ENCODE results near the gene PPP2R1B. TPM values are rescaled to one million over a fixed set of nuclear protein-coding genes. Genes with fewer than 3 reads are reported as not detected.
A peak's percentile ranks its signal among the peaks of the same experiment; 100 is the strongest.

PPP2R1B gene
- total RNA-seq, 1 donor from 2014 or later, result 37.9 TPM

DNA sequence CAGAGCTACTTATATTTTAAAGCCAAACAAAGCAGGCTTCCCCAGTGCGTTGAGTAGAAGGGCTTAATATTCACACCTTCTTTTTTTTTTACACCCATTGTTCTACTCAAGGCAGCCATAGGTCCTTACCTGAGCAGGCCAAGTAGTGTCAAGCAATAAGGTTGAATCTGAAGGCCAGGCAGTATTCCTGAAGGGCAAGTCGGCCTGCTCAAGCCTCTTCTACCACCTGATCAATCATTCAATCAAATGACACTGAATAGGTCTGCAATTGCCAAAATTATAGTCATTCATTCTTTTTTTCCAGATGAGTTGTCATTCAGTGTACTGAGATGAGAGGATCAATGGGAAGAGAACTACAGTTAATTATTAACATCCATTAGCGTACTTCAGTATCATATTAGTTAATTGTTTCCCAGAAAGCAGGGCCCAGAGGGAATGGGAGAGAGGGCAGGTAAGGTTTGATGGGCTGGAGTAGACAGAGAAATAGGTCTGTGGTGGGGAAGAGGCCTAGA lies 11.9 kb upstream of the PPP2R1B start:
- ChIA-PET POLR2A (interaction anchor here (1.4 to 3.5 kb wide), 2 partner anchors 12 to 176 kb away, joined by 3 to 29 read pairs; partner anchors contain the start of genes PPP2R1B and SIK2), CTCF (interaction anchor here (0.9 to 7.5 kb wide), 13 partner anchors 8 to 217 kb away, joined by 3 to 71 read pairs (median 11); partner anchors contain the start of genes ALG9, PPP2R1B and SIK2)
- Mint-ChIP-seq H3K36me3 (ENCODE audit: low read depth) (peaks cover 1% of the 10 kb centered on the region), H3K27ac (no peak overlapping the region), H3K4me1 (peaks cover 23% of the 10 kb centered on the region), H3K9me3 (no peaks in the 10 kb centered on the region), H3K4me3 (no peak overlapping the region), H3K27me3 (no peaks in the 10 kb centered on the region)
- ATAC-seq (ENCODE audit: low read depth), result no peak
- no peak for TF ChIP-seq CTCF (IDR thresholded peaks at IDR 0.05)
- intact Hi-C loops (cut with micrococcal nuclease), result loop anchor here (5.0 to 10.0 kb wide), 2 partner anchors 496 to 1343 kb away; no protein-coding TSS in a partner anchor
- no peak for DNase-seq

- H3K27ac Mint-ChIP-seq, result peak overlapping the region; percentile 72
- POLR2A ChIA-PET, result interaction anchor here (1.3 to 3.5 kb wide), 5 partner anchors 11 to 190 kb away, joined by 3 to 29 read pairs (median 4); partner anchors contain the start of genes PPP2R1B and SIK2
- H3K4me1 Mint-ChIP-seq, result peaks cover 23% of the 10 kb centered on the region
- DNase-seq, result no peak
- no peaks in the 10 kb centered on the region for H3K27me3 Mint-ChIP-seq
- no peaks in the 10 kb centered on the region for H3K36me3 Mint-ChIP-seq (ENCODE audit: low read depth)
- TF ChIP-seq CTCF (IDR thresholded peaks at IDR 0.05), result no peak
- ATAC-seq (ENCODE audit: low read depth), result peak; percentile 72
- intact Hi-C loops (cut with micrococcal nuclease), result loop anchor here (1.0 to 10.0 kb wide), 7 partner anchors 64 to 1343 kb away; partner anchors contain the start of gene SIK2
- CTCF ChIA-PET, result interaction anchor here (0.7 to 7.5 kb wide), 26 partner anchors 9 to 615 kb away, joined by 3 to 71 read pairs (median 6); partner anchors contain the start of genes ALG9, PPP2R1B and SIK2
- no peaks in the 10 kb centered on the region for H3K9me3 Mint-ChIP-seq
- H3K4me3 Mint-ChIP-seq, result peak overlapping the region; percentile 35
Measured at GRCh38 chr11:111777094-111778046, 11.2 kb upstream of the PPP2R1B start.

DNA sequence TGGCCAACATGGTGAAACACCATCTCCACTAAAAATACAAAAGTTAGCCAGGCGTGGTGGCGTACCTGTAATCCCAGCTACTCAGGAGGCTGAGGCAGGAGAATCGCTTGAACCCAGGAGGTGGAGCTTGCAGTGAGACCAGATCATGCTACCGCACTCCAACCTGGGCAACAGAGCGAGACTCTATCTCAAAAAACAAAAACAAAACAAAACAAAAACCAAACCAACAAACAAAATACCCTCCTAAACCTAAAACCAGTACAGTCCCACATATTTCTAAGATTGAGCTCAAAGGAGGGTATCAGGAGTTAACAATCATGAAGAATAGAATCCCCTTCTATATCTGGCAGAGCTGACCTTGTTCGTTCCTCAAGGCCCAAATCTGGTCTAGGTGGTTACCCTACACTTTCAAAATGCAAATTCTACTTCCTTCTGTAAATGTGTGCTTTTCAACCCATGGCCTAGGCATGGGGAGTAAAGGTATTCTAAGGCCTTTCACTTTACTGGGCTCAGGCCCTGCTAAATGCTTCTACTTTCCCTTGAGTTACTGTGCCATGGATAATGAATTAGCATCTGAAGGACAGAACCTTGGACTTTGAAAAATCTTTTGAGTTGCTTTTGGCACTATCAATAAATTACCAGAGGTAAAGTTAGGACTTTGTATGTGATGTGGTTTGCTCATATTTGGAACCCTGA lies 10.4 kb upstream of the PPP2R1B start:
- ATAC-seq (ENCODE audit: low read depth), result peak; percentile 96
- Mint-ChIP-seq H3K4me3 (peak overlapping the region; percentile 35), H3K36me3 (ENCODE audit: low read depth) (no peaks in the 10 kb centered on the region), H3K27ac (peak overlapping the region; percentile 72), H3K27me3 (no peaks in the 10 kb centered on the region), H3K4me1 (peaks cover 23% of the 10 kb centered on the region), H3K9me3 (no peaks in the 10 kb centered on the region)
- ChIA-PET CTCF (interaction anchor here (0.9 to 7.5 kb wide), 22 partner anchors 9 to 614 kb away, joined by 3 to 71 read pairs (median 8); partner anchors contain the start of genes PPP2R1B and SIK2), POLR2A (interaction anchor here (0.9 to 3.5 kb wide), 5 partner anchors 10 to 190 kb away, joined by 3 to 29 read pairs (median 4); partner anchors contain the start of genes ALG9 and PPP2R1B)
- intact Hi-C loops (cut with micrococcal nuclease), result loop anchor here (1.0 to 10.0 kb wide), 8 partner anchors 10 to 1342 kb away; partner anchors contain the start of genes PPP2R1B and SIK2
- TF ChIP-seq CTCF (IDR thresholded peaks at IDR 0.05), result no peak
- no peak for DNase-seq

GRCh38 chr11:111774955-111775710 lies 8.9 kb upstream of the PPP2R1B start:
- CTCF ChIA-PET, result interaction anchor here (2.9 to 7.5 kb wide), 5 partner anchors 9 to 208 kb away, joined by 22 to 71 read pairs (median 35); partner anchors contain the start of genes PPP2R1B and SIK2
- intact Hi-C loops (cut with micrococcal nuclease), result loop anchor here (5.0 to 10.0 kb wide), 2 partner anchors 493 to 1340 kb away; no protein-coding TSS in a partner anchor
- H3K36me3 Mint-ChIP-seq (ENCODE audit: low read depth), result no peaks in the 10 kb centered on the region
- no peaks in the 10 kb centered on the region for H3K27me3 Mint-ChIP-seq
- no peak overlapping the region for H3K4me3 Mint-ChIP-seq
- TF ChIP-seq CTCF (IDR thresholded peaks at IDR 0.05), result no peak
- H3K4me1 Mint-ChIP-seq, result peaks cover 23% of the 10 kb centered on the region
- no peak for DNase-seq
- H3K27ac Mint-ChIP-seq, result no peak overlapping the region
- POLR2A ChIA-PET, result interaction anchor here (0.8 to 3.5 kb wide), 2 partner anchors 9 to 172 kb away, joined by 3 to 29 read pairs; partner anchors contain the start of genes PPP2R1B and SIK2
- ATAC-seq (ENCODE audit: low read depth), result no peak
- no peaks in the 10 kb centered on the region for H3K9me3 Mint-ChIP-seq

All from activated B cell treated with CpG ODN at 0.5 μM for 24 hours (primary cell).